ENCODE measurements around the gene EXOC2. TPM values are rescaled to one million over a fixed set of nuclear protein-coding genes. Genes with fewer than 3 reads are reported as not detected.
"Not testable (repeated sequence)": the region's sequence is repeated elsewhere in the genome, so short reads cannot be mapped to it uniquely, and the experiment has no call there.

EXOC2 gene
- total and polyA plus RNA-seq, 8 donors, result 2.5 to 10.3 (median 6.4) TPM

- no peaks in the 10 kb centered on the region for H3K27me3 ChIP-seq
These were observed 27.3 kb downstream of the EXOC2 start for GRCh38 chr6:665403-666267.

GRCh38 chr6:663788-664187, 29.2 kb downstream of the EXOC2 start:
- intact Hi-C loops (cut with DNase I); H3K27ac ChIP-seq; H3K4me1 ChIP-seq; ATAC-seq; H3K36me3 ChIP-seq; H3K9me3 ChIP-seq; FAIRE-seq; DNase-seq; H3K27me3 ChIP-seq; H3K4me3 ChIP-seq: not testable (repeated sequence)
- WGBS, 2 donors, result 64 to 68% methylated on average over 4 of the region's 4 CpGs

More at GRCh38 chr6:665403-666267, 27.3 kb downstream of the EXOC2 start:
- DNase-seq, result no peak
- 85 to 89% methylated on average over 5 of the region's 5 CpGs for WGBS, 2 donors
- Histone ChIP-seq H3K9me3 (no peaks in the 10 kb centered on the region), H3K4me3 (no peak overlapping the region), H3K27ac (no peak overlapping the region), H3K36me3 (no peaks in the 10 kb centered on the region), H3K4me1 (no peaks in the 10 kb centered on the region)
- ATAC-seq, result no peak
- FAIRE-seq, result no peak
- TF ChIP-seq CTCF (IDR thresholded peaks at IDR 0.05), result no peak
- intact Hi-C loops (cut with DNase I), result no loop called here

GRCh38 chr6:659716-660581, 33.0 kb downstream of the EXOC2 start:
- H3K36me3 ChIP-seq, result no peaks in the 10 kb centered on the region
- H3K9me3 ChIP-seq, result no peaks in the 10 kb centered on the region
- H3K4me1 ChIP-seq, result no peaks in the 10 kb centered on the region
- ATAC-seq (no peak), DNase-seq (no peak), FAIRE-seq (no peak)
- intact Hi-C loops (cut with DNase I), result no loop called here
- H3K27me3 ChIP-seq, result no peaks in the 10 kb centered on the region
- WGBS, 2 donors, result 83 to 95% methylated on average over 13 of the region's 13 CpGs
- TF ChIP-seq CTCF (IDR thresholded peaks at IDR 0.05), result no peak
- H3K27ac ChIP-seq, result no peak overlapping the region
- H3K4me3 ChIP-seq, result no peak overlapping the region

GRCh38 chr6:658244-658643, 34.7 kb downstream of the EXOC2 start:
- FAIRE-seq (no peak), ATAC-seq (no peak), DNase-seq (no peak)
- Histone ChIP-seq H3K4me1 (no peaks in the 10 kb centered on the region), H3K27me3 (no peaks in the 10 kb centered on the region), H3K27ac (no peak overlapping the region), H3K9me3 (no peaks in the 10 kb centered on the region), H3K4me3 (no peak overlapping the region), H3K36me3 (no peaks in the 10 kb centered on the region)
- no peak for TF ChIP-seq CTCF (IDR thresholded peaks at IDR 0.05)
- 61 to 65% methylated on average over 2 of the region's 2 CpGs for WGBS, 2 donors
- intact Hi-C loops (cut with DNase I), result no loop called here

- intact Hi-C loops (cut with DNase I), result no loop called here
- FAIRE-seq, result no peak
- TF ChIP-seq CTCF (IDR thresholded peaks at IDR 0.05), result no peak
- Histone ChIP-seq H3K27ac (no peak overlapping the region), H3K4me1 (no peaks in the 10 kb centered on the region), H3K27me3 (no peaks in the 10 kb centered on the region), H3K4me3 (no peak overlapping the region), H3K9me3 (no peaks in the 10 kb centered on the region), H3K36me3 (no peaks in the 10 kb centered on the region)
- ATAC-seq, result no peak
- DNase-seq, result no peak
- WGBS, 2 donors, result 76 to 86% methylated on average over 1 of the region's 1 CpG
These were observed 35.2 kb downstream of the EXOC2 start for GRCh38 chr6:657743-658142.

Data from pancreas (tissue), 10 donors.